WTC11 (cell line): ENCODE data around the gene GREB1. TPM values are rescaled to one million over a fixed set of nuclear protein-coding genes. Genes with fewer than 3 reads are reported as not detected.

Experiments
- ATAC-seq: fragments of 200-7000 bp; cut with Tn5 transposase; 2 replicates; pipeline ENCODE4 v1.10.0; 2021; ENCODE audit warnings: mild to moderate bottlenecking, moderate library complexity
- CTCF ChIA-PET: fragments of 300-600 bp; sonication (Branson Sonifier 250); formaldehyde crosslinking; loops from one replicate; lab custom pipeline; 2021; ENCODE audit warnings: antibody characterized with exemption; lab: Charles Lee
- POLR2A ChIA-PET: fragments of 350-600 bp; sonication (Branson Sonifier 250); formaldehyde crosslinking; loops from one replicate; lab custom pipeline; 2021; ENCODE audit warnings: antibody characterized with exemption; lab: Charles Lee
- DNase-seq: peaks from one replicate; pipeline ENCODE4 v3.0.0; 2021; ENCODE audit warnings: low spot score
- H3K27ac Mint-ChIP-seq: 2 replicates; pipeline ENCODE4 v1.8.0; 2021; ENCODE audit warnings: mixed read lengths
- H3K27me3 Mint-ChIP-seq: 2 replicates; pipeline ENCODE4 v1.8.0; 2021; ENCODE audit warnings: low read depth, mild to moderate bottlenecking, moderate library complexity, mixed read lengths
- H3K36me3 Mint-ChIP-seq: 2 replicates; pipeline ENCODE4 v1.8.0; 2021; ENCODE audit warnings: mixed read lengths
- H3K4me1 Mint-ChIP-seq: 2 replicates; pipeline ENCODE4 v1.8.0; 2022; ENCODE audit warnings: mixed read lengths
- H3K4me3 Mint-ChIP-seq: 2 replicates; pipeline ENCODE4 v1.8.0; 2021; ENCODE audit warnings: mild to moderate bottlenecking, moderate library complexity, mixed read lengths
- H3K9me3 Mint-ChIP-seq: 2 replicates; pipeline ENCODE4 v1.8.0; 2021; ENCODE audit warnings: mixed read lengths
- CBFB ChIP-seq: sonication (generic); formaldehyde crosslinking; IDR thresholded peaks from 2 replicates; pipeline ENCODE4 v1.8.1; 2022; ENCODE audit warnings: mild to moderate bottlenecking, low read depth, missing genetic modification reagents
- EMX1 ChIP-seq: fragments of 250-450 bp; sonication (Bioruptor Pico); IDR thresholded peaks from 2 replicates; pipeline ENCODE4 v1.8.0; 2021; ENCODE audit warnings: mild to moderate bottlenecking
- ESRRA ChIP-seq: sonication (generic); formaldehyde crosslinking; IDR thresholded peaks from 2 replicates; pipeline ENCODE4 v1.8.1; 2022; ENCODE audit warnings: mild to moderate bottlenecking, missing genetic modification reagents, borderline replicate concordance
- FOXP1 ChIP-seq: sonication (generic); formaldehyde crosslinking; IDR thresholded peaks from 2 replicates; pipeline ENCODE4 v1.8.0; 2022; ENCODE audit warnings: missing genetic modification reagents, mild to moderate bottlenecking, moderate library complexity, borderline replicate concordance
- HMGA2 ChIP-seq: fragments of 250-450 bp; sonication (Bioruptor Pico); IDR thresholded peaks from 2 replicates; pipeline ENCODE4 v1.4.0; 2021; ENCODE audit warnings: mild to moderate bottlenecking, moderate library complexity
- MXD4 ChIP-seq: fragments of 250-450 bp; sonication (Bioruptor Pico); IDR thresholded peaks from 2 replicates; pipeline ENCODE4 v1.8.0; 2021; ENCODE audit warnings: mild to moderate bottlenecking, moderate library complexity, borderline replicate concordance
- NFYB ChIP-seq: sonication (generic); formaldehyde crosslinking; conservative IDR thresholded peaks from 2 replicates; pipeline ENCODE4 v1.8.0; 2022; ENCODE audit warnings: low read depth, missing genetic modification reagents
- NR1H2 ChIP-seq: sonication (generic); formaldehyde crosslinking; IDR thresholded peaks from 2 replicates; pipeline ENCODE4 v1.9.0; 2021; ENCODE audit warnings: mild to moderate bottlenecking, moderate library complexity, missing genetic modification reagents
- TEAD4 ChIP-seq: sonication (generic); formaldehyde crosslinking; IDR thresholded peaks from 2 replicates; pipeline ENCODE4 v1.8.0; 2022; ENCODE audit warnings: mild to moderate bottlenecking, missing genetic modification reagents
- ZNF671 ChIP-seq: fragments of 250-450 bp; sonication (Bioruptor Pico); IDR thresholded peaks from 2 replicates; pipeline ENCODE4 v1.8.0; 2021; ENCODE audit warnings: mild to moderate bottlenecking
- total RNA-seq: library from RNA; stranded (reverse); gene quantifications from 3 replicates; pipeline ENCODE4 v1.2.3, GENCODE V29; 2021
- TF ChIP-seq, protein P1 (sequence below): sonication (generic); formaldehyde crosslinking; IDR thresholded peaks from 2 replicates; pipeline ENCODE4 v1.8.0; 2023; ENCODE audit warnings: missing genetic modification reagents, mild to moderate bottlenecking, borderline replicate concordance
- TF ChIP-seq, protein P2 (sequence below): sonication (generic); formaldehyde crosslinking; conservative IDR thresholded peaks from 2 replicates; pipeline ENCODE4 v1.8.1; 2022; ENCODE audit warnings: mild to moderate bottlenecking, missing genetic modification reagents
- TF ChIP-seq, protein P3 (sequence below): fragments of 250-450 bp; sonication (Bioruptor Pico); IDR thresholded peaks from 2 replicates; pipeline ENCODE4 v1.9.0; 2021; ENCODE audit warnings: mild to moderate bottlenecking, borderline replicate concordance
- TF ChIP-seq, protein P4 (sequence below): sonication (generic); formaldehyde crosslinking; IDR thresholded peaks from 2 replicates; pipeline ENCODE4 v1.8.1; 2023; ENCODE audit warnings: mild to moderate bottlenecking, missing genetic modification reagents
- TF ChIP-seq, protein P5 (sequence below): sonication (generic); formaldehyde crosslinking; conservative IDR thresholded peaks from 2 replicates; pipeline ENCODE4 v1.8.1; 2023; ENCODE audit warnings: mild to moderate bottlenecking, low read depth, missing genetic modification reagents, moderate library complexity
- TF ChIP-seq, protein P6 (sequence below): sonication (generic); formaldehyde crosslinking; IDR thresholded peaks from 2 replicates; pipeline ENCODE4 v1.8.0; 2022; ENCODE audit warnings: mild to moderate bottlenecking, missing genetic modification reagents
- TF ChIP-seq, protein P7 (sequence below): sonication (generic); formaldehyde crosslinking; IDR thresholded peaks from 2 replicates; pipeline ENCODE4 v1.8.0; 2023; ENCODE audit warnings: missing genetic modification reagents

GREB1 gene
- total RNA-seq, 1 experiment from 2014 or later, result 35.7 TPM

DNA sequence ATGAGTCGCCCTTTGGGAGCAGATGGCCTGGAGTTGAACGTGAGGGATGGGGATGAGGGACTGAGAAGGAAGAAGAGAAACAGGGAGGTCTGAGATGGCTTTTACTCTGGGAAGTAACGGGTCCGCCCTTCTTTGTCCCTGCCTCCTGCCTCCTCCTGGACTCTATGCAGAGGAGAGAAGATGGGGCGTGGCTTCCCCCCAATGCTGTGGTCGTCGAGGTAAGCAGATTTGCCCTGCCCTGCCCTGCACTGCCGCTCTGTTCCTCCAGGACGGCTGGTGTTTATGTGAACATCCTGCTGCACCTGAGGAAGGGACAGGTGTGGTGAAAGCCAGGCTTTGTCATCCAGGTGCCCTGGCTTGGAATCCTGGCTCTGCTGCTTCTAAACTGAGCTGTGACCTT, 149.6 kb downstream of the GREB1 start (continued):
- no peak for TF ChIP-seq ESRRA (CRISPR knock-in tag)
- TF ChIP-seq, protein P1, sequence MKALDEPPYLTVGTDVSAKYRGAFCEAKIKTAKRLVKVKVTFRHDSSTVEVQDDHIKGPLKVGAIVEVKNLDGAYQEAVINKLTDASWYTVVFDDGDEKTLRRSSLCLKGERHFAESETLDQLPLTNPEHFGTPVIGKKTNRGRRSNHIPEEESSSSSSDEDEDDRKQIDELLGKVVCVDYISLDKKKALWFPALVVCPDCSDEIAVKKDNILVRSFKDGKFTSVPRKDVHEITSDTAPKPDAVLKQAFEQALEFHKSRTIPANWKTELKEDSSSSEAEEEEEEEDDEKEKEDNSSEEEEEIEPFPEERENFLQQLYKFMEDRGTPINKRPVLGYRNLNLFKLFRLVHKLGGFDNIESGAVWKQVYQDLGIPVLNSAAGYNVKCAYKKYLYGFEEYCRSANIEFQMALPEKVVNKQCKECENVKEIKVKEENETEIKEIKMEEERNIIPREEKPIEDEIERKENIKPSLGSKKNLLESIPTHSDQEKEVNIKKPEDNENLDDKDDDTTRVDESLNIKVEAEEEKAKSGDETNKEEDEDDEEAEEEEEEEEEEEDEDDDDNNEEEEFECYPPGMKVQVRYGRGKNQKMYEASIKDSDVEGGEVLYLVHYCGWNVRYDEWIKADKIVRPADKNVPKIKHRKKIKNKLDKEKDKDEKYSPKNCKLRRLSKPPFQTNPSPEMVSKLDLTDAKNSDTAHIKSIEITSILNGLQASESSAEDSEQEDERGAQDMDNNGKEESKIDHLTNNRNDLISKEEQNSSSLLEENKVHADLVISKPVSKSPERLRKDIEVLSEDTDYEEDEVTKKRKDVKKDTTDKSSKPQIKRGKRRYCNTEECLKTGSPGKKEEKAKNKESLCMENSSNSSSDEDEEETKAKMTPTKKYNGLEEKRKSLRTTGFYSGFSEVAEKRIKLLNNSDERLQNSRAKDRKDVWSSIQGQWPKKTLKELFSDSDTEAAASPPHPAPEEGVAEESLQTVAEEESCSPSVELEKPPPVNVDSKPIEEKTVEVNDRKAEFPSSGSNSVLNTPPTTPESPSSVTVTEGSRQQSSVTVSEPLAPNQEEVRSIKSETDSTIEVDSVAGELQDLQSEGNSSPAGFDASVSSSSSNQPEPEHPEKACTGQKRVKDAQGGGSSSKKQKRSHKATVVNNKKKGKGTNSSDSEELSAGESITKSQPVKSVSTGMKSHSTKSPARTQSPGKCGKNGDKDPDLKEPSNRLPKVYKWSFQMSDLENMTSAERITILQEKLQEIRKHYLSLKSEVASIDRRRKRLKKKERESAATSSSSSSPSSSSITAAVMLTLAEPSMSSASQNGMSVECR (CRISPR knock-in tag), result no peak
- no peak for TF ChIP-seq NR1H2 (CRISPR knock-in tag)
- TF ChIP-seq, protein P2, sequence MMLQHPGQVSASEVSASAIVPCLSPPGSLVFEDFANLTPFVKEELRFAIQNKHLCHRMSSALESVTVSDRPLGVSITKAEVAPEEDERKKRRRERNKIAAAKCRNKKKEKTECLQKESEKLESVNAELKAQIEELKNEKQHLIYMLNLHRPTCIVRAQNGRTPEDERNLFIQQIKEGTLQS (CRISPR knock-in tag), result no peak
- TF ChIP-seq, protein P3, sequence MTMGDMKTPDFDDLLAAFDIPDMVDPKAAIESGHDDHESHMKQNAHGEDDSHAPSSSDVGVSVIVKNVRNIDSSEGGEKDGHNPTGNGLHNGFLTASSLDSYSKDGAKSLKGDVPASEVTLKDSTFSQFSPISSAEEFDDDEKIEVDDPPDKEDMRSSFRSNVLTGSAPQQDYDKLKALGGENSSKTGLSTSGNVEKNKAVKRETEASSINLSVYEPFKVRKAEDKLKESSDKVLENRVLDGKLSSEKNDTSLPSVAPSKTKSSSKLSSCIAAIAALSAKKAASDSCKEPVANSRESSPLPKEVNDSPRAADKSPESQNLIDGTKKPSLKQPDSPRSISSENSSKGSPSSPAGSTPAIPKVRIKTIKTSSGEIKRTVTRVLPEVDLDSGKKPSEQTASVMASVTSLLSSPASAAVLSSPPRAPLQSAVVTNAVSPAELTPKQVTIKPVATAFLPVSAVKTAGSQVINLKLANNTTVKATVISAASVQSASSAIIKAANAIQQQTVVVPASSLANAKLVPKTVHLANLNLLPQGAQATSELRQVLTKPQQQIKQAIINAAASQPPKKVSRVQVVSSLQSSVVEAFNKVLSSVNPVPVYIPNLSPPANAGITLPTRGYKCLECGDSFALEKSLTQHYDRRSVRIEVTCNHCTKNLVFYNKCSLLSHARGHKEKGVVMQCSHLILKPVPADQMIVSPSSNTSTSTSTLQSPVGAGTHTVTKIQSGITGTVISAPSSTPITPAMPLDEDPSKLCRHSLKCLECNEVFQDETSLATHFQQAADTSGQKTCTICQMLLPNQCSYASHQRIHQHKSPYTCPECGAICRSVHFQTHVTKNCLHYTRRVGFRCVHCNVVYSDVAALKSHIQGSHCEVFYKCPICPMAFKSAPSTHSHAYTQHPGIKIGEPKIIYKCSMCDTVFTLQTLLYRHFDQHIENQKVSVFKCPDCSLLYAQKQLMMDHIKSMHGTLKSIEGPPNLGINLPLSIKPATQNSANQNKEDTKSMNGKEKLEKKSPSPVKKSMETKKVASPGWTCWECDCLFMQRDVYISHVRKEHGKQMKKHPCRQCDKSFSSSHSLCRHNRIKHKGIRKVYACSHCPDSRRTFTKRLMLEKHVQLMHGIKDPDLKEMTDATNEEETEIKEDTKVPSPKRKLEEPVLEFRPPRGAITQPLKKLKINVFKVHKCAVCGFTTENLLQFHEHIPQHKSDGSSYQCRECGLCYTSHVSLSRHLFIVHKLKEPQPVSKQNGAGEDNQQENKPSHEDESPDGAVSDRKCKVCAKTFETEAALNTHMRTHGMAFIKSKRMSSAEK (CRISPR knock-in tag), result no peak

DNA sequence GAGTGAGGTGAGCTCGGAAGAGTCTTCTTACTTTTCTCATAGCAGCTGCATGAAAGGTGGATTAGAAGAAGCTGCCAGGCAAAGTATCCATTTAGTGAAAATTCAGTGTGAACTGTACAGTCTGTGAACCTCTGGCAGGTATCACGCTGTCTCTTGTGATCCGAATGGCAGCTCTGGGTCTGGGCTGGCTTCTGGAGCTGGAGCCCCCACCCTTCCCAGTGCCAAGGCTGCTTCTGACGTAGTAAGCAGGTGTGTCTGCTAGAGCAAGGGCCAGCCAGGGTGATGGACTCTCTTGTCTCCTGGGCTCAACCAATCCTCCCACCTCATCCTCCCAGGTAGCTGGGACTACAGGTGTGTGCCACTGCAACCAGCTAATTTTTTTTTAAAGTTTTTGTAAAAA, 150.1 kb downstream of the GREB1 start:
- Mint-ChIP-seq H3K27ac (no peak overlapping the region), H3K27me3 (no peaks in the 10 kb centered on the region), H3K4me1 (peaks cover 47% of the 10 kb centered on the region), H3K36me3 (no peaks in the 10 kb centered on the region), H3K4me3 (no peak overlapping the region), H3K9me3 (no peaks in the 10 kb centered on the region)
- ChIA-PET CTCF (interaction anchor here (1.0 to 3.4 kb wide), 9 partner anchors 9 to 145 kb away, joined by 3 to 17 read pairs (median 5); partner anchors contain the start of gene NTSR2), POLR2A (no interaction called here)
- DNase-seq (no peak), ATAC-seq (no peak)
- TF ChIP-seq NFYB (CRISPR knock-in tag) (no peak), CBFB (CRISPR knock-in tag) (no peak), ZNF671 (no peak)

DNA sequence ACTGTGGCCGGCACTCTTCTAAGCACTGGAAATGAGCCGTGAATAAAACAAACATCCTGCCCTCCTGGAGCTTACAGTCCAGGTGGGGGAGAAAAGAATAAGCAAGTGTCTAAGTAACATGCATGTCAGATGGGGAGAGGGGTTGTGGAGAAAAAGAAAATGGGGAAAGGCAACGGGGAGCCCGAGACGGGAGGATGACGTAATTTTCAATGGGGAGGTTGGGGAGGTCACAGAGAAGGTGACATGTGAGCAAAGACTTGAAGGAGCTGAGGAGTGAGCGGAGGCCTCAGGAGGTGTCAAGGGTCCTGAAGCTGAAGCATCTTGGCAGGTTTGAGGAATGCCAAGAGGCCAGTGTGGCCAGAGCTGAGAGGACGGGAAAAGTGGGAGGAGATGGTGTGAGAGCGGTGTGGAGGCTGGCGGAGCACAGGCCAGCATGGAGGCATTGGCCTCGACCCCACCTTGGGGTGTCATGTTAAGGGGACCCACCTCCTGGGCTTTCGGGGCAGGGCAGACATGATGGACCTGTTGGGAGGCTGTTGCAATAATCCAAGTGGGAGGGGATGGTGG, 151.1 kb downstream of the GREB1 start:
- no peak overlapping the region for H3K27ac Mint-ChIP-seq
- ChIA-PET POLR2A (no interaction called here), CTCF (interaction anchor here (1.1 to 3.4 kb wide), 5 partner anchors 8 to 144 kb away, joined by 3 to 17 read pairs (median 5); partner anchors contain the start of gene NTSR2)
- ATAC-seq (no peak), DNase-seq (no peak)
- peaks cover 43% of the 10 kb centered on the region for H3K4me1 Mint-ChIP-seq
- no peaks in the 10 kb centered on the region for H3K36me3 Mint-ChIP-seq
- H3K9me3 Mint-ChIP-seq, result no peaks in the 10 kb centered on the region
- no peak overlapping the region for H3K4me3 Mint-ChIP-seq
- no peaks in the 10 kb centered on the region for H3K27me3 Mint-ChIP-seq
- TF ChIP-seq TEAD4 (CRISPR knock-in tag) (no peak), MXD4 (CRISPR knock-in tag) (no peak), HMGA2 (no peak), FOXP1 (CRISPR knock-in tag) (no peak), CBFB (CRISPR knock-in tag) (no peak), EMX1 (no peak), ESRRA (CRISPR knock-in tag) (no peak)
- TF ChIP-seq, protein P4, sequence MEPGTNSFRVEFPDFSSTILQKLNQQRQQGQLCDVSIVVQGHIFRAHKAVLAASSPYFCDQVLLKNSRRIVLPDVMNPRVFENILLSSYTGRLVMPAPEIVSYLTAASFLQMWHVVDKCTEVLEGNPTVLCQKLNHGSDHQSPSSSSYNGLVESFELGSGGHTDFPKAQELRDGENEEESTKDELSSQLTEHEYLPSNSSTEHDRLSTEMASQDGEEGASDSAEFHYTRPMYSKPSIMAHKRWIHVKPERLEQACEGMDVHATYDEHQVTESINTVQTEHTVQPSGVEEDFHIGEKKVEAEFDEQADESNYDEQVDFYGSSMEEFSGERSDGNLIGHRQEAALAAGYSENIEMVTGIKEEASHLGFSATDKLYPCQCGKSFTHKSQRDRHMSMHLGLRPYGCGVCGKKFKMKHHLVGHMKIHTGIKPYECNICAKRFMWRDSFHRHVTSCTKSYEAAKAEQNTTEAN, result no peak
- TF ChIP-seq, protein P5, sequence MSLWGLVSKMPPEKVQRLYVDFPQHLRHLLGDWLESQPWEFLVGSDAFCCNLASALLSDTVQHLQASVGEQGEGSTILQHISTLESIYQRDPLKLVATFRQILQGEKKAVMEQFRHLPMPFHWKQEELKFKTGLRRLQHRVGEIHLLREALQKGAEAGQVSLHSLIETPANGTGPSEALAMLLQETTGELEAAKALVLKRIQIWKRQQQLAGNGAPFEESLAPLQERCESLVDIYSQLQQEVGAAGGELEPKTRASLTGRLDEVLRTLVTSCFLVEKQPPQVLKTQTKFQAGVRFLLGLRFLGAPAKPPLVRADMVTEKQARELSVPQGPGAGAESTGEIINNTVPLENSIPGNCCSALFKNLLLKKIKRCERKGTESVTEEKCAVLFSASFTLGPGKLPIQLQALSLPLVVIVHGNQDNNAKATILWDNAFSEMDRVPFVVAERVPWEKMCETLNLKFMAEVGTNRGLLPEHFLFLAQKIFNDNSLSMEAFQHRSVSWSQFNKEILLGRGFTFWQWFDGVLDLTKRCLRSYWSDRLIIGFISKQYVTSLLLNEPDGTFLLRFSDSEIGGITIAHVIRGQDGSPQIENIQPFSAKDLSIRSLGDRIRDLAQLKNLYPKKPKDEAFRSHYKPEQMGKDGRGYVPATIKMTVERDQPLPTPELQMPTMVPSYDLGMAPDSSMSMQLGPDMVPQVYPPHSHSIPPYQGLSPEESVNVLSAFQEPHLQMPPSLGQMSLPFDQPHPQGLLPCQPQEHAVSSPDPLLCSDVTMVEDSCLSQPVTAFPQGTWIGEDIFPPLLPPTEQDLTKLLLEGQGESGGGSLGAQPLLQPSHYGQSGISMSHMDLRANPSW, result no peak
- TF ChIP-seq, protein P6, sequence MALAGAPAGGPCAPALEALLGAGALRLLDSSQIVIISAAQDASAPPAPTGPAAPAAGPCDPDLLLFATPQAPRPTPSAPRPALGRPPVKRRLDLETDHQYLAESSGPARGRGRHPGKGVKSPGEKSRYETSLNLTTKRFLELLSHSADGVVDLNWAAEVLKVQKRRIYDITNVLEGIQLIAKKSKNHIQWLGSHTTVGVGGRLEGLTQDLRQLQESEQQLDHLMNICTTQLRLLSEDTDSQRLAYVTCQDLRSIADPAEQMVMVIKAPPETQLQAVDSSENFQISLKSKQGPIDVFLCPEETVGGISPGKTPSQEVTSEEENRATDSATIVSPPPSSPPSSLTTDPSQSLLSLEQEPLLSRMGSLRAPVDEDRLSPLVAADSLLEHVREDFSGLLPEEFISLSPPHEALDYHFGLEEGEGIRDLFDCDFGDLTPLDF (CRISPR knock-in tag), result no peak
- TF ChIP-seq, protein P7, sequence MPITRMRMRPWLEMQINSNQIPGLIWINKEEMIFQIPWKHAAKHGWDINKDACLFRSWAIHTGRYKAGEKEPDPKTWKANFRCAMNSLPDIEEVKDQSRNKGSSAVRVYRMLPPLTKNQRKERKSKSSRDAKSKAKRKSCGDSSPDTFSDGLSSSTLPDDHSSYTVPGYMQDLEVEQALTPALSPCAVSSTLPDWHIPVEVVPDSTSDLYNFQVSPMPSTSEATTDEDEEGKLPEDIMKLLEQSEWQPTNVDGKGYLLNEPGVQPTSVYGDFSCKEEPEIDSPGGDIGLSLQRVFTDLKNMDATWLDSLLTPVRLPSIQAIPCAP (CRISPR knock-in tag), result no peak
